Measurements from ENCODE around the gene ZFYVE9.

DNA sequence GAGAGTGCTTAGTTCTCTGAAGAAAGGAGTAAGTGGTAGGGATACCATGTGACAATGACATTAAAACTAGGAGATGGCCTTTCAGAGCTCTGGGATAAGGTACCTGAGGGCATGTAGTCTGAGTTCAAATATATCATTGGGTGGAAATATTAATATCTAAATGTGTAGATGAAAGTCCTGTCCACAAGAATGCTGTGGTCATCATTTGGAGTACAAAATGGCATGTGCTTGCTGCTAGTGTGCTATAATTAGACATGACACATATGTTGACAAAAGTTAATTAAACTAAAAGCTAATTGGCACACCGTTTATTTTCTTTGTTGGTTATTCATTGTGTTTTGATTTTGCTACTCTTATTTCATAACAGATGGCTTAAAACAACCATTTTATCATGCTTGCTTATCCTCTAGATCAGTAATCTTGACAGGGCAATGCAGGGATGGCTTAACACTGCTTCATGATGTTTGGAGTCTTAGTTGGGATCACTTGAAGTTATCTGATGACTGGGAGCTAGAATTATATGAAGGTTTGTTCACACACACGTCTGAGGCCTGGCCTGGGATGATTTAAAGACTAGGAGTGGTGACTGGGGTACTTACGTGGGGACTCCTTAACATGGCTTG lies 193.1 kb downstream of the ZFYVE9 start:
- TF ChIP-seq, protein P1, sequence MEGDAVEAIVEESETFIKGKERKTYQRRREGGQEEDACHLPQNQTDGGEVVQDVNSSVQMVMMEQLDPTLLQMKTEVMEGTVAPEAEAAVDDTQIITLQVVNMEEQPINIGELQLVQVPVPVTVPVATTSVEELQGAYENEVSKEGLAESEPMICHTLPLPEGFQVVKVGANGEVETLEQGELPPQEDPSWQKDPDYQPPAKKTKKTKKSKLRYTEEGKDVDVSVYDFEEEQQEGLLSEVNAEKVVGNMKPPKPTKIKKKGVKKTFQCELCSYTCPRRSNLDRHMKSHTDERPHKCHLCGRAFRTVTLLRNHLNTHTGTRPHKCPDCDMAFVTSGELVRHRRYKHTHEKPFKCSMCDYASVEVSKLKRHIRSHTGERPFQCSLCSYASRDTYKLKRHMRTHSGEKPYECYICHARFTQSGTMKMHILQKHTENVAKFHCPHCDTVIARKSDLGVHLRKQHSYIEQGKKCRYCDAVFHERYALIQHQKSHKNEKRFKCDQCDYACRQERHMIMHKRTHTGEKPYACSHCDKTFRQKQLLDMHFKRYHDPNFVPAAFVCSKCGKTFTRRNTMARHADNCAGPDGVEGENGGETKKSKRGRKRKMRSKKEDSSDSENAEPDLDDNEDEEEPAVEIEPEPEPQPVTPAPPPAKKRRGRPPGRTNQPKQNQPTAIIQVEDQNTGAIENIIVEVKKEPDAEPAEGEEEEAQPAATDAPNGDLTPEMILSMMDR (IDR thresholded peaks at IDR 0.05): no peak
- TF ChIP-seq POLR2A (IDR thresholded peaks at IDR 0.05): no peak
